22Rv1 (cell line): Measurements from ENCODE around the gene GGTLC2.
"Not testable (repeated sequence)": the region's sequence is repeated elsewhere in the genome, so short reads cannot be mapped to it uniquely, and the experiment has no call there.

ENCODE experiments used
- H3K27ac ChIP-seq: fragments of 450-650 bp; 2 replicates; pipeline ENCODE4 v1.5.1; 2017
- ZFX ChIP-seq: fragments of 450-650 bp; IDR thresholded peaks from 2 replicates; pipeline ENCODE4 v1.6.1; 2017; ENCODE audit warnings: antibody characterized with exemption, borderline replicate concordance
- TF ChIP-seq, protein P1 (sequence below): fragments of 450-650 bp; IDR thresholded peaks from 2 replicates; pipeline ENCODE4 v1.5.1; 2017; ENCODE audit warnings: mild to moderate bottlenecking

Gene GGTLC2

GRCh38 chr22:22644314-22644713, at the start of gene GGTLC2:
TSS of gene GGTLC2 (plus strand) at chr22:22644614. CDS start at chr22:22646346, 1,732 bp downstream.
- not testable (repeated sequence) for H3K27ac ChIP-seq

- H3K27ac ChIP-seq: no peak overlapping the region
Measured at GRCh38 chr22:22595001-22595835, 49.2 kb upstream of the GGTLC2 start.

GRCh38 chr22:22598144-22598543, 46.3 kb upstream of the GGTLC2 start:
- no peak overlapping the region for H3K27ac ChIP-seq
- TF ChIP-seq, protein P1, sequence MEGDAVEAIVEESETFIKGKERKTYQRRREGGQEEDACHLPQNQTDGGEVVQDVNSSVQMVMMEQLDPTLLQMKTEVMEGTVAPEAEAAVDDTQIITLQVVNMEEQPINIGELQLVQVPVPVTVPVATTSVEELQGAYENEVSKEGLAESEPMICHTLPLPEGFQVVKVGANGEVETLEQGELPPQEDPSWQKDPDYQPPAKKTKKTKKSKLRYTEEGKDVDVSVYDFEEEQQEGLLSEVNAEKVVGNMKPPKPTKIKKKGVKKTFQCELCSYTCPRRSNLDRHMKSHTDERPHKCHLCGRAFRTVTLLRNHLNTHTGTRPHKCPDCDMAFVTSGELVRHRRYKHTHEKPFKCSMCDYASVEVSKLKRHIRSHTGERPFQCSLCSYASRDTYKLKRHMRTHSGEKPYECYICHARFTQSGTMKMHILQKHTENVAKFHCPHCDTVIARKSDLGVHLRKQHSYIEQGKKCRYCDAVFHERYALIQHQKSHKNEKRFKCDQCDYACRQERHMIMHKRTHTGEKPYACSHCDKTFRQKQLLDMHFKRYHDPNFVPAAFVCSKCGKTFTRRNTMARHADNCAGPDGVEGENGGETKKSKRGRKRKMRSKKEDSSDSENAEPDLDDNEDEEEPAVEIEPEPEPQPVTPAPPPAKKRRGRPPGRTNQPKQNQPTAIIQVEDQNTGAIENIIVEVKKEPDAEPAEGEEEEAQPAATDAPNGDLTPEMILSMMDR: no peak
- TF ChIP-seq ZFX: no peak

More at GRCh38 chr22:22595001-22595835, 49.2 kb upstream of the GGTLC2 start:
- TF ChIP-seq, protein P1: no peak
- TF ChIP-seq ZFX: no peak

DNA sequence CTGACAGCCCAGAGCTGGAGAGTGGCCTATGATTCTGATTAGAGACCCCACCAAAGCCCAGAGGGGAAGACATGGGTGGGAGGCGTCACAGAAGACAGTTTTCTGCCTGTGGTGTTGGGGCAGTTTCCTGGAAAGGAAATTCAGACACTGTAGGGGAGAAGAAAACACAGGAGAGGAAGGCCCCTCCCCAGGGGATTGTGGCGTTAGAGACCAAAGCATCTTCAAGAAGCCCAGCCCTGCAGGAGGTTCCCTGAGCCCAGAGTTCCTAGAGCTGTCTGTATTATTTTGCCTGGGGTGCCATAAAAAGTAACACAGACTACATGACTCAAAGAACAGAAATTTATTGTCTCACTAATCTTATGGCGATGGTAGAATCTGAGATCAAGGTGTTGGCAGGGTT, 45.2 kb upstream of the GGTLC2 start:
- TF ChIP-seq, protein P1: no peak
- no peak for TF ChIP-seq ZFX
- no peak overlapping the region for H3K27ac ChIP-seq

DNA sequence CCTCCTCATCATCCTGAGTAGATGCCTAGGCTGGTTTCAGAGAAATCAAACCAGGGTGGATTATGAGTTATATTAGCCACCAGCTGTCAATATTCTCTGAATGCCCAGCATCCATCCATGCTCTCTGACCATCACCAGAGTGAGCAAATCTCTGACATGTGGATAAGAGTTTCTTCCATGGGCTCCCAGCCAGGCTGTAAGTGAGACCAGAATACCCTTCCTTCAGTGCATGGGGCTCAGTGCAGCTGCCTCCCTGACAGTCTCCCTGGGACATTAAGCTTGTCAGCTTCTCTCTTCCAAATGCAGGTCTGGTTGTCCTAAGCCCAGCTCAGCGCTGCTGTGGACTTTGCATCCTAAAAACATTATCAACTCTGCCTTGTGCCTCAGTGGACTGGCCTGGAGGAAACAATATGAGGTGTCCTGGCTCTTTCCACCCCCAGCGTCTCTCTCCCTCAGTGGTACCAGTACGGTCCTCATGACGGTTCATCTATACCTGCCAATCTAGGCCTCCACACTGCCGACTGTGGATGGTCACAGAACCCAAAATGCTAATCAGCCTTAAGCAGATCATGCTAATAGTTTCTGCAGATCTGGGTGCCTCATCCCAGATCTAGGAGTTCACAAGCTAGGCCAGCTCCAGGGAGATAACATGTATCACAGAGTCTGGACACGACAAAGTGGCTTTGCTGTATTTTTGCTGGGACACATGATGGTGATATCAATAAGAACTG, 43.7 kb upstream of the GGTLC2 start:
- no peak overlapping the region for H3K27ac ChIP-seq
- no peak for TF ChIP-seq ZFX
- TF ChIP-seq, protein P1: no peak

DNA sequence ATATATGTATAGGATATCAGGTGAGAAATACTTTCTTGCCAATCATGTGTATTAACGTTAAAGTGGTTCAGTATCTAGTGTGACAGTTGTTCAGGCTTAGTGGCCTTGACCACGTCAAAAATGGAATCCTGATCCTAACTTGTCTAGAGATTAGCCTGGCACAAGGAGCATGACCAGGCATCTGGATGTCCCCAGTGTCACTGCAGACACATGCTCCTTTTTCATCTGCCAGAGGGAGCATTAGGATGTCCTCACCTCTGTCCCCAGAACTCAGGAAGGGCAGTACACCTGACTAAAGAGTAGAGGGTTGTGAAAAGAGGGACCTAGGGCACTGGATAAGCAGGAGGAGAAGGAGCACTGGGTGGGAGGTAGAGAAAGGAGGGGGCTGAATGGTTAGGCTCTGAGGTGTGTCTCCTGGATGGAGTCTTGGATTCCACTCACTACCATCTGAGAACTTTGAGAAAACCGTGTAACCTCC, 40.9 kb upstream of the GGTLC2 start:
- H3K27ac ChIP-seq: no peak overlapping the region

DNA sequence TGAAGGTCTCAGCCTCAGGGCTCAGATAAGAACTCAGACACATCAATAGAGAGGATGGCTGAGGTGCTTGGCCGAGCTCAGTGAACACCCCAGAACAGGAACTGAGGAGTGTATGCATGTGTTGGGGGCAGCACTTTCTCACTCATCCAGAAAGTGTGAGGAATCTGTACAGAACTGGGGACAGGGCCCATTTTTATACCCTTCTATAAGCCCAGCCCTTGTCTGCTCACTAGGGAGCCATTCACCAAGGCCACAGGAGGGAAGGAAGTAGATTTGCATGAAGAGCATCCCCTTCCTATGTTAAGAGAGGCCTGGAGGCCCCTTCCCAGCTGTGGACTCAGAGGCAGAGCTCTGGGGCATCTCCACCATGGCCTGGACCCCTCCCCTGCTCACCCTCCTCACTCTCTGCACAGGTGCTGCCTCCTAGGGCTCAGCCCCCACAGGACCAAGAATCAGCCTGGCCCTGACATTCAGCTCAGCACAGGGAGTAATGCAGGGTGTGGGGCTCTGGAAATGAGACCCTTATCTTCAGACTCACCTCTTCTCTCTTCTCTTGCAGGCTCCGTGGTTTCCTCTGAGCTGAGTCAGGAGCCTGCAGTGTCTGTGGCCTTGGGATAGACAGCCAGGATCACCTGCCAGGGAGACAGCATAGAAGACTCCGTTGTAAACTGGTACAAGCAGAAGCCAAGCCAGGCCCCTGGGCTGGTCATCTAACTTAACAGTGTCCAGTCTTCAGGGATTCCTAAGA, 39.9 kb upstream of the GGTLC2 start:
- TF ChIP-seq, protein P1: no peak
- no peak for TF ChIP-seq ZFX
- no peak overlapping the region for H3K27ac ChIP-seq

More for the DNA sequence above, 40.9 kb upstream of the GGTLC2 start:
- TF ChIP-seq, protein P1: no peak
- no peak for TF ChIP-seq ZFX
